Measurements from ENCODE around the gene ITIH4.
A peak's percentile ranks its signal among the peaks of the same experiment; 100 is the strongest.

- TF ChIP-seq EP300 (IDR thresholded peaks at IDR 0.05; ENCODE audit: low read length) (no peak), FOXK2 (conservative IDR thresholded peaks at IDR 0.05 in 1 of 2, IDR thresholded peaks at IDR 0.05 in 1 of 2; ENCODE audit: low read depth in 2 of 2) (peak; percentile 61 to 73; a peak in 3 of 4 replicates), CTCF (IDR thresholded peaks at IDR 0.05 in 2 of 3, conservative IDR thresholded peaks at IDR 0.05 in 1 of 3; ENCODE audit: insufficient read depth in 2 of 3, low read depth in 1 of 3, low read length in 3 of 3) (no peak), POLR2A (conservative IDR thresholded peaks at IDR 0.05) (peak; percentile 96)
Measured at GRCh38 chr3:52770496-52771333, 59.8 kb downstream of the ITIH4 start, which contains the start of gene NEK4.

Data from K562 (cell line).